SH-SY5Y (cell line): ENCODE data around the gene ALLC.

Source experiments
- GATA2 ChIP-seq: IDR thresholded peaks from 2 replicates; pipeline ENCODE4 v1.6.1; 2011; ENCODE audit warnings: mild to moderate bottlenecking, low read depth, low read length
- GATA3 ChIP-seq: IDR thresholded peaks from 2 replicates; pipeline ENCODE4 v1.6.1; 2011; ENCODE audit warnings: low read depth, mild to moderate bottlenecking, low read length, moderate library complexity

- no peak for TF ChIP-seq GATA2
- no peak for TF ChIP-seq GATA3
Observed at GRCh38 chr2:3725002-3725401, 67.0 kb downstream of the ALLC start.
